Chondrocyte (in vitro differentiated cells): ENCODE data around the gene KIRREL3. TPM values are rescaled to one million over a fixed set of nuclear protein-coding genes. Genes with fewer than 3 reads are reported as not detected.

ENCODE experiments used
- DNase-seq: peaks from one replicate; pipeline ENCODE4 v3.0.0; 2021; ENCODE audit warnings: mixed read lengths, low spot score
- H3K27ac Mint-ChIP-seq: one replicate; pipeline ENCODE4 v1.8.0; 2021; ENCODE audit warnings: mild to moderate bottlenecking, moderate library complexity, mixed read lengths; ENCODE audit not compliant: unreplicated experiment
- H3K27me3 Mint-ChIP-seq: 2 replicates; pipeline ENCODE4 v1.8.0; 2021; ENCODE audit warnings: low read depth, mixed read lengths
- H3K36me3 Mint-ChIP-seq: 2 replicates; pipeline ENCODE4 v1.8.0; 2021; ENCODE audit warnings: low read depth, mixed read lengths
- H3K4me1 Mint-ChIP-seq: 2 replicates; pipeline ENCODE4 v1.8.0; 2021; ENCODE audit warnings: low read depth, mild to moderate bottlenecking, mixed read lengths
- H3K4me3 Mint-ChIP-seq: one replicate; pipeline ENCODE4 v1.8.0; 2021; ENCODE audit warnings: mild to moderate bottlenecking, moderate library complexity, mixed read lengths; ENCODE audit not compliant: unreplicated experiment
- H3K9me3 Mint-ChIP-seq: 2 replicates; pipeline ENCODE4 v1.8.0; 2021; ENCODE audit warnings: low read depth, mixed read lengths
- total RNA-seq: library from RNA; stranded (reverse); gene quantifications from 3 replicates; pipeline ENCODE4 v1.2.1, GENCODE V29; 2021
- TF ChIP-seq, protein P1 (sequence below): fragments of 200-600 bp; sonication (generic); IDR thresholded peaks from 2 replicates; pipeline ENCODE4 v1.5.0; 2021; ENCODE audit warnings: antibody characterized with exemption, mild to moderate bottlenecking, moderate library complexity

Gene KIRREL3
- total RNA-seq, 1 donor from 2014 or later = 1.2 TPM

DNA sequence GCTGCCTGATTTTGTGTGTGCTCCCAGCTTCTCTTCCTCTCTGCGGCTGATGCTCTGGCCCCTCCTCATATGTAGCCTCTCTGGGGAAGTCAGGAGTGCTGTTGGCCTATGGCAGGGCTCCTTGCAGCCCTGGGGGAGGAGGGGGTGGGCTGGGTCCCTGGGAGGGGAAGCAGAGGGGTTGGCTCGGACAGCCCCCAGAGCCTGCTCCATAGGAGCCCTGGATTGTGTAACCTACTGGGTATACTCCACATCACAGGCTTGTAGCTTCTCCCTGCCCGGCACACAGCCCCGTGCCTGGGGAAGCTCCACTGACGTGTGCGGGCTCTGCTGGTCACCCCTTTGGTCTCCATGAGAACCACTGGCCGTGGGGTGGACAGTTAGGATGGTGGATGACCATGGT is 531.3 kb downstream of the KIRREL3 start:
- Mint-ChIP-seq H3K9me3 (peaks cover 2% of the 10 kb centered on the region), H3K4me3 (no peak overlapping the region), H3K27ac (no peak overlapping the region), H3K36me3 (no peaks in the 10 kb centered on the region), H3K4me1 (peaks cover 9% of the 10 kb centered on the region), H3K27me3 (no peaks in the 10 kb centered on the region)
- TF ChIP-seq, protein P1, sequence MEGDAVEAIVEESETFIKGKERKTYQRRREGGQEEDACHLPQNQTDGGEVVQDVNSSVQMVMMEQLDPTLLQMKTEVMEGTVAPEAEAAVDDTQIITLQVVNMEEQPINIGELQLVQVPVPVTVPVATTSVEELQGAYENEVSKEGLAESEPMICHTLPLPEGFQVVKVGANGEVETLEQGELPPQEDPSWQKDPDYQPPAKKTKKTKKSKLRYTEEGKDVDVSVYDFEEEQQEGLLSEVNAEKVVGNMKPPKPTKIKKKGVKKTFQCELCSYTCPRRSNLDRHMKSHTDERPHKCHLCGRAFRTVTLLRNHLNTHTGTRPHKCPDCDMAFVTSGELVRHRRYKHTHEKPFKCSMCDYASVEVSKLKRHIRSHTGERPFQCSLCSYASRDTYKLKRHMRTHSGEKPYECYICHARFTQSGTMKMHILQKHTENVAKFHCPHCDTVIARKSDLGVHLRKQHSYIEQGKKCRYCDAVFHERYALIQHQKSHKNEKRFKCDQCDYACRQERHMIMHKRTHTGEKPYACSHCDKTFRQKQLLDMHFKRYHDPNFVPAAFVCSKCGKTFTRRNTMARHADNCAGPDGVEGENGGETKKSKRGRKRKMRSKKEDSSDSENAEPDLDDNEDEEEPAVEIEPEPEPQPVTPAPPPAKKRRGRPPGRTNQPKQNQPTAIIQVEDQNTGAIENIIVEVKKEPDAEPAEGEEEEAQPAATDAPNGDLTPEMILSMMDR = no peak
- DNase-seq = no peak

DNA sequence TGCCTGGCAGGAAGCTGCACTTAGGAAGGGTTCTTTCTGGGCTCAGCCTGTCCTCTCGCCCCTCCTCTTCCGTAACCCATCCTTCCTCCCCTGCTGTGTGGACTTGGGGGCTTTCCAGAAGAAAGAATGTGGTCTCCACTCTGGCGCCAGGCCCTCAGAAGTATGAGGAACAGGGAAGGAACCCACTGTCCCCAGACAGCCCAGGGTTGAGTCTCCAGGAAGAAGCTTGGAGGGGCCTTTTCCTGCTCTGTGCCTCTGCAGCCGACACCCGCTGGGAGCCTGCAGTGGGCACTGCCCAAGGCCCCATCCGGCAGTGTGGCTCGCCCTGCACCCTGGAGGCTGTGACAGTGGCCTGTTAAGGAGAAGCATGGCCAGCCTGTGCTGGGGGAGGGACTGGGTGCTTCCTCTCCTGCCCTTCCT is 532.5 kb downstream of the KIRREL3 start:
- Mint-ChIP-seq H3K27me3 (no peaks in the 10 kb centered on the region), H3K4me1 (peaks cover 9% of the 10 kb centered on the region), H3K36me3 (no peaks in the 10 kb centered on the region), H3K9me3 (peaks cover 3% of the 10 kb centered on the region), H3K4me3 (no peak overlapping the region), H3K27ac (no peak overlapping the region)
- TF ChIP-seq, protein P1 = no peak
- DNase-seq = no peak

DNA sequence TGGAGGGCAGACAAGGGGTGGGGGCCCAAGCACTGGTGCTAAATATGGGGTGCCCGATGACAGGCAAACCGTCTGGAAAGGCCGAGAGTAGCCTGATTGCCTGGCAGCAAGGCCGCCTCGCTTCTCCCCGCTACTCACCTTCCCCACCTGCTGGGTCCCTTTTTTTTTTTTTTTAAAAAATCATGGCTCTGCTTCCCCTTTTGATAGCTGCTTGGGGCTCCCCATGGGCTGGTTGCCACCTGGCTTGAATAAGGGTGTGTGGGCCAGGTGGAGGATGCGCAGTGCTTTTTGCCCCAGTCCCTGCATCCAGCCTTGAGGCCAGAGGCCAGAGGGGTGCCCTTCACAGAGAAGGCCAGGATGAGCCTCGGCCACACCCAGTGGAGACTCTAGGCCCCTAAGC is 533.1 kb downstream of the KIRREL3 start:
- H3K4me1 Mint-ChIP-seq = peaks cover 9% of the 10 kb centered on the region
- H3K27me3 Mint-ChIP-seq = no peaks in the 10 kb centered on the region
- DNase-seq = no peak
- TF ChIP-seq, protein P1 = no peak
- H3K36me3 Mint-ChIP-seq = no peaks in the 10 kb centered on the region
- H3K27ac Mint-ChIP-seq = no peak overlapping the region
- H3K4me3 Mint-ChIP-seq = no peak overlapping the region
- H3K9me3 Mint-ChIP-seq = peaks cover 3% of the 10 kb centered on the region

DNA sequence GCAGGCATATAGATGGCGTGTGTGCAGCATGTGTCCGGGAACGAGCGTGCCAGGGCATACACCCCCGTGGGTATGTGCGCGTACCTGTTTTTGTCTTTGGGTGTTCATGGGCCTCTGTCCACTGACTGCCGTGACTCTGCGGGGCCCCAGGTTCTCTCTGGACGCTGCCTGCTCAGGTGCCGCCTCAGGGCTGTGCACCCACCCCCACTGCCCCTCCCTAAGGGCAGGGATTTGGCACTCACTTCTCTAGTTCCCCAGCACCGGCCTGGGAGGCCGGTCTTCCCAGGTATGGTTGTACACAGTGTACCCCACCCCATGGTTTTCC is 533.6 kb downstream of the KIRREL3 start:
- Mint-ChIP-seq H3K27me3 (no peaks in the 10 kb centered on the region), H3K4me3 (no peak overlapping the region), H3K27ac (no peak overlapping the region), H3K9me3 (peaks cover 3% of the 10 kb centered on the region), H3K36me3 (no peaks in the 10 kb centered on the region), H3K4me1 (peaks cover 9% of the 10 kb centered on the region)
- DNase-seq = no peak
- TF ChIP-seq, protein P1 = no peak

DNA sequence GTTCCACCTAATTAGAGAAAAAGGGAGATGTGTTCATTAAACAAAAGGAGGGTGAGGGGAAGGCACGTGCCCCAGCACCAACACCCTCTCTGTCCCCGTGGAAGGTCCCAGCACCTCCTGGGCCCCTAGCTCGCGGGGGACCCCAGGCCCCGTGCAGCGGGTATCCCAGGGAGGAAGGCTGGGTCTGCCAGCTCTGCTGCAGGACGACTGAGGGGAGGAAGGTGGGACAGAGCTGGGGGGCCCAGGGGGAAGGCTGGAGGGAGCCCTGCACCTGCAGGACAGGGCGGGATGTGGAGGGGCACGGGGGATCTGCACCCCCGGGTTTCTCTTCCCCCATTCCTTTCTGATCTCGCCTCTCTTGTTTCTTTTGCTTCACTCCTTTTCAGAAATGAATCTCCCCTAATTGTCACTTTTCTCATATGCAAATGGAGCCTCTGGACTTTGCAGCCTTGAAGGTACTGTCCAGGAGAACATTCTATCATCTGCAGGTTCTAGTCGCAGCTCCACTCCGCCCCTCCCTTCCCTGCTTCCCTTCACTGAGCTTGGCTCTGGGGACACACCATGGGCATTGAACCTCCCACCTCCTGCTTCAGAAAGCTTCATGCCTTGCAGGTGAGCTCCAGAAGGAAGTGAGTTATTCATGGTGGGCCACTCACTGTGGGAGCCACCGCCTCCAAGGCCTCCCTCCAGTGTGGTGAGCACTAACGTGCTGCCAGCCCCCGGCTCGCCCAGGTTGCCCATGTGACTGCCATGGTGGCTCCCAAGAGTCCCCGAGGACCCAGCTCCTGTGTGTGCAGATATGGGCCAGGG is 534.1 kb downstream of the KIRREL3 start:
- H3K27ac Mint-ChIP-seq = no peak overlapping the region
- H3K9me3 Mint-ChIP-seq = peaks cover 3% of the 10 kb centered on the region
- H3K27me3 Mint-ChIP-seq = no peaks in the 10 kb centered on the region
- peaks cover 9% of the 10 kb centered on the region for H3K4me1 Mint-ChIP-seq
- TF ChIP-seq, protein P1 = no peak
- no peak overlapping the region for H3K4me3 Mint-ChIP-seq
- DNase-seq = no peak
- H3K36me3 Mint-ChIP-seq = no peaks in the 10 kb centered on the region
